Measurements from ENCODE around the gene ECI1.
"Not testable (repeated sequence)": the region's sequence is repeated elsewhere in the genome, so short reads cannot be mapped to it uniquely, and the experiment has no call there.

The ECI1 gene

DNA sequence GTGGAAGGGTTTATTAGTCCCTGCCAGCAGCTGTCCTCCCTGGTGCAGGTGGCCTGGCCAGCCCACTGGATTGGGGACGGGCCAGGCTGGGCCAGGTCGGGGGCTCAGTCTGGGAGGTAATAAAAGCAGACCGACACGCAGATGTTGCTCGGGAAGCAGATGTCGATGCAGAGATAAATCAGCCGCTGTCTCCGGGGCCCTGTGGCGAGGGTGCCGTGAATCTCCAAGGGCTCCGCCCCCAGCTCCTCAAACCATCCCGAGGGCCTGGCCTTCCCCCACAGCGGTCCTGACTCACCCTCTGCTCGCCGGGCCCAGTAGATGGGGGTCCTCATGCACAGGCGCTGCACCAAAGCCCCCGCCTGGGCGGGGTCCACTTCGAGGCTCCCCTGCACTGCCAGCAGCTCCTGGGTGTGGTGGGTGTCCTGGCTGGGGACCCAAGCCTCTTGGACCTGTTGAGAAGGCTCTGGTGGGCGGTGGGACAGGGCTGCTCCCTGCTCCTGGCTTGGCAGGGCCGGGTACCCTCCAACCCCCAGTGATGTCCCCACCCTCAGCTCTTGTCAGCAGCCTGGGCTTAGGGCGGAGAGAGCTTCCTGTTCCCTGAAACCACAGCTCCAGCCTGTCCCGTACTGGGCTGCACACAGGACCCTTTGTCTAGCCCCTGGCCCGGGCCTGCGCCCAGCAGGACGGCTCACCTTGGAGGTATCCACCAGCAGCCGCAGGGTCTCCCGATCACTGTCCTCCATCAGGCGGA lies 42.0 kb downstream of the ECI1 start:
- no peak for DNase-seq

DNA sequence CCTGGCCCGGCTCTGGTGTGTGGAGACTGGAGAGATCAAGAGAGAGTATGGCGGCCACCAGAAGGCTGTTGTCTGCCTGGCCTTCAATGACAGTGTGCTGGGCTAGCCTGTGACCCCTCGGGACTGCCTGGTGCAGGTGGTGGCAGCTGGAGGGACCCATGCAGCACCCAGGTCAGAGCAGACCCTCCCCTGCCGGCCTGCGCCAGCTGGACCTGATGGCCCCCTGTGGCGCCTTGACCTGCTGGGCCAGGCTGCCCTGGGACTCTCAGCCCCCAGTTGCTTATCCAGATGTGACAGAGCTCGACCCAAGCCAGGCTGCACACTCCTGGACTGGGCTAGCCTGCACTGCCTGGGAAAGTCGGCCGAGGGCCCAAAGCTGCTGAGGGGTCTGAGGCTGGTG lies 42.6 kb downstream of the ECI1 start:
- DNase-seq = no peak

DNA sequence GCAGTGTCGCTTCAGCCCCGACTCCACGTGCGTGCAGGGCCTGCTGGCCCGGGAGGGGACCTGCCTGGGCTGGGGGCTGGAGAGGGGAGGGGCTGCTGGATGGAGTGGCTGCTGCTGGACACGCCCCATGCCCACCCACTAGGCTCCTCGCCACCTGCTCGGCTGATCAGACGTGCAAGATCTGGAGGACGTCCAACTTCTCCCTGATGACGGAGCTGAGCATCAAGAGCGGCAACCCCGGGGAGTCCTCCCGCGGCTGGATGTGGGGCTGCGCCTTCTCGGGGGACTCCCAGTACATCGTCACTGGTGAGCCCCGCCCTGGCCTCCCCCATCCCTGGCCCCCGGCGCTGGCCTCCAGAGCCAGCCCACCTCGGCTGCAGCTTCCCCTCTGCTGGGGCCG lies 43.1 kb downstream of the ECI1 start:
- DNase-seq = no peak

DNA sequence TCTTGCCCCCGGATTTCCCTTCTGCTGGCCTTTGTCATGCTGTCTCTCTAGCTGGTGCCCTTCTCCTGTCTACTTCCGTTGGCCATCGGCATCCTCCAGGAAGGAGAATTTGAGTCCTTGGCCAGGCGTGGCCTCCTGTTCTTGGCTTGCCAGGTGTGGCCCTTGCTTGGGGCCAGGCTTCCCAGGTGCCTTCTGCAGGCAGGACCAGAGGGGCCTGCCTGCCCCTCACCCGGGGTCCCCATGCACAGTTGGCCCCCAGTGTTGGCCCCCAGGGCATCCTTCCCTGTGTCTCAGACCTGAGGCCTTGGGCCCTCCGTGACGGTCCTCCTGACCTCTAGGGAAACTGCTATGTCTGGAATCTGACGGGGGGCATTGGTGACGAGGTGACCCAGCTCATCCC lies 43.5 kb downstream of the ECI1 start:
- DNase-seq = no peak

DNA sequence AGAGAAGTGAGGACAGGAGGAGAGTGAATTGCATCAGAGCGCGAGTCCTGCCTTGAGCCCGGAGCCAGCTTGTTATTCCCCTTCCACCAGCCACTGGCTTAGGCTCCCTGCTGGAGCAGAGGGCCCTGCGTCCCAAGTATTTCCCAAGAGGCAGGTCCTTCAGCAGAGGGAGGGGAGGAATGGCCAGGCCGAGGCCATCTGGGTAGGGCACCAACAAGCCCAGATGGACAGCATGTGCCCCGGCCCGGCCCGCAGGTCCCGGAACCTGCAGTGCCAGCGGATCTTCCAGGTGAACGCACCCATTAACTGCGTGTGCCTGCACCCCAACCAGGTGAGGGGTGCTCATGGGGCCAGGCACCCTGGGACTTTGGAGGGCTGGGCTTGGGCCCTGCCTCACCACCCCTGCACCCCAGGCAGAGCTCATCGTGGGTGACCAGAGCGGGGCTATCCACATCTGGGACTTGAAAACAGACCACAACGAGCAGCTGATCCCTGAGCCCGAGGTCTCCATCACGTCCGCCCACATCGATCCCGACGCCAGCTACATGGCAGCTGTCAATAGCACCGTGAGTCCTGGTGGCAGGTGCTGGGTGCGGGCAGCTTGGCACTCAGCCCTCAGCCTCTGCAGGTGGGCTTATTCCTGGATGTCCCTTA lies 44.5 kb downstream of the ECI1 start:
- DNase-seq = no peak

DNA sequence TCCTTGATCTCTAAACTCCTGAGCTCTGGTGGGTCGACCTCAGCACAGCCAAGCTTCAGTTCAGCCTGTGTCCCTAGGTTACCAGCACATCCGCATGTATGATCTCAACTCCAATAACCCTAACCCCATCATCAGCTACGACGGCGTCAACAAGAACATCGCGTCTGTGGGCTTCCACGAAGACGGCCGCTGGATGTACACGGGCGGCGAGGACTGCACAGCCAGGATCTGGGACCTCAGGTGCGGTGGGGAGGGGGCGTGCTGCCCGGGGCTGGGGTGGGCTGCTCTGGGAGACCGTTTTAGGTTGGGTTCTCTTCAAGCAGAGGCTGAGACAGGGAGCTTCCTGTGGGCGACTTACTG lies 45.0 kb downstream of the ECI1 start:
- no peak for DNase-seq

DNA sequence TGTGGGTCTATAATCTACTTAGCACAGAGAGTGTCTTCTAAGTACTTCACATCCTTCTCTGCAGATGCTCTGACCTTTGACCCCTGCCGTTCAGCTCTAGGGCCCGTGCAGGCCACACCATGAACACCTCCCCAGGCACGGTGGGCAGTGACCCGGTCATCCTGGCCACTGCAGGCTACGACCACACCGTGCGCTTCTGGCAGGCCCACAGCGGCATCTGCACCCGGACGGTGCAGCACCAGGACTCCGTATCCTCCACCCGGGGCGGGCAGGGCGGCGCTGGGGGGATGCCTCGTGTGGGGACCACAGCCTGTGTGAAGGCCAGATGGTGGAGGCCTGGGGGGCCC lies 45.4 kb downstream of the ECI1 start:
- no peak for DNase-seq

DNA sequence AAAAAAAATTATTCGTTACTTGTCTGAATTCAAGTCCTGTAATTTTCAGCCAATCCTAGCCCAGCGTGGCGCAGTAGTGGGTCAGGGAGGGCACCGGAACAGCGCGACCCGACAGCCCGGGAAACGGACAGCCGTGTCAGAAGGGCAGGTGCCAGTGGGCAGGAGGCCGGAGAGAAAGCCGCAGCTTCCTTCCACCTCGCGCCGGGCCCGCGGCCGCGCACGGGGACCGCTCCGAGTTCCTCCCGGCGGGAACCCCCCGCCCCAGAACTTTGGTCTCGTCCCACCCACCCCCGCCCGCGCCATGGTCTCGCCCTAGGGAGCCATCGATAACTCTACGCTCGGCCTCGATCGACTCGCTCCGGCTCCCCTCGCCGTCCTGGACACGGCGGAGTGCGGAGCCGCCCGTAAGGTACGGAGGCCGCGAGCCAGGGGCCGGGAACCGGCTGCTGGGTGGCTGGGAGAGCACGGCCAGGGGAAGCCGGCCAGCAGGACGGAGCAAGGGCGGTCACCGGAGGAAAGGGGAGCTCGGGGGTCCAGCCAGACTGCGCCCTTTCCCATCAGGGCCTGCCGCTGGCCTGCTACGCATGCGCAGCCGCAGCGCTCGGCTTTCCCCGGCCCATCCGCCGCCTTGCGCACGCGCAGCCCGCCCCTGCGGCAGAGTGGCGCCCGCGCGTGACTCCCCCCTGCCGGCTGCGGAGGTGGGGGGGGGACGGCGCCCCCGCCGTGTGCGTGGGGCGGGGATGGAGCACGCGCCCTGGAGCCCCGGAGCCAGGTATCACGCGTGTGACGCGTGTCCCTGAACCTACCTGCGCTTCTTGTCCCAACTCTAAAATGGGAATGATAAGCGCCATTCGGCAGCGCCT lies 46.1 kb downstream of the ECI1 start, which contains the start of gene MLST8:
Gene MLST8 (plus strand): TSS at position 351 of the 863 bp plus-strand sequence. CDS start 632 bp downstream, outside the sequence.
- DNase-seq = no peak

DNA sequence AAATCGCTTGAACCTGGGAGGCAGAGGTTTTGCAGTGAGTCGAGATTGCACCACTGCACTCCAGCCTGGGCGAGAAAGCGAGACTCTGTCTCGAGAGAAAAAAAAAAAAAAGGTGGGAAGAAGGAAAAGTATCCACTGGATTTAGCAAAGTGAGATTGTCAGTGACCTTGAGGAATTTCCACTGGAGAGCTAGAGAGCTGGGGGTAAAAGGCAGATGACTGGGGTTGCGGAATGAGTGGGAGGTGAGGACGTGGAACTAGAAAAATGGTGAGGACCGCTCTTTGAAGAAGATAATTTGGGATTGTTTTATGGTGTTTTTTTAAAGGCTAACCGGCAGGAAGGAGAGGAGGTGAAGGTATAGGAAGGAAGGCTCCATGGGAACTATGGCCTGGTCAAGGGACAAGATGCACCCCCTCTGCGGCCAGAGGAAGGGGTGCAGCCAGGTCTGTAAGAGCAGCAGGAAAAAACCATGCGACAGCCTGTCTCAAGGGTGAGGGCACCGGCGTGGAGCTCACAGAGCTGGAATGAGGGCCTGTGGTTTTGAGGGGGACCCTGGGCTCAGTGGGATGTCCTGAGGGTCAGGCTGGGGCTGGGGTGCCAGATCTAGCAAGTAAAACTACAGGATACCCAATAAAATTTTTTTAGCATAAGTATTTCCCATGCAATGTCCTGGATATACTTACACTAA lies 46.8 kb downstream of the ECI1 start:
- DNase-seq = no peak

DNA sequence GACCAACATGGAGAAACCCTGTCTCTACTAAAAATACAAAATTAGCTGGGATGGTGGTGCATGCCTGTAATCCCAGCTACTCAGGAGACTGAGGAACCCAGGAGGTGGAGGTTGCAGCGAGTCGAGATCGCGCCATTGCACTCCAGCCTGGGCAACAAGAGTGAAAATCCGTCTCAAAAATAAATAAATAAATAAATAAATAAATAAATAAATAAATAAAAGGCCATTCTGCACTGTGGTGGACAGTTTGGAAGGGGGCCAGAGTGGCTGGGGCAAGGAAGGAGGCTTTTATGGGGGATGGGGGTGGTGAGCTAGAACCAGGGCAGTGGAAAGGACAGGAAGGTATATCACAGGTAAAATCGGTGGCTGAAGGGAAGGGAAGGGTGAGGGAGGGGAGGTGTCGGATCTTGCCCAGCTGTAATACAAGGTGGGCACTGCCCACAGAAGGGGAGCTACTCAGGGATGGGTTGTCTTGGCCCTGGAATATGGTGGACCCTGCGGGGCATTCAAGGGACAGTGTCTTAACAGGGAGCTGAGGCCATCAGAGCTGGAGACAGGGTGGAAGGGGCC lies 48.2 kb downstream of the ECI1 start:
- DNase-seq = not testable (repeated sequence)

DNA sequence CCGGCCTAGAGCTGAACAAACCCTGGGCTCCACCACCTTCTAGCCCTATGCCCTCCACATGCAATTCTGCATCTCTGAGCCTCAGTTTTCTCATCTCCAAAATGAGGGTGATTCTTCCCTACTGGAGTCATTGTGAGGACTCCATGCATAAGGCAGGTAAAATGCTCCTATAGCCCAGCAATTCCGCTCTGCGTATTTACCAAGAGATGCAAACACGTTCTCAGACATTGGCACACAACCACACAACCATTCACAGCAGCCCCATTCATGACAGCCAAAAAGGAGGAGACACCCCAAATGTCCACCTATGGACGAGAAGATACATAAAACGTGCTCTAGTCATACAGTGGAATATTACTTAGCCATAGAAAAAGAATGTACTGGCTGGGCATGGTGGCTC lies 51.1 kb downstream of the ECI1 start:
- DNase-seq = no peak

DNA sequence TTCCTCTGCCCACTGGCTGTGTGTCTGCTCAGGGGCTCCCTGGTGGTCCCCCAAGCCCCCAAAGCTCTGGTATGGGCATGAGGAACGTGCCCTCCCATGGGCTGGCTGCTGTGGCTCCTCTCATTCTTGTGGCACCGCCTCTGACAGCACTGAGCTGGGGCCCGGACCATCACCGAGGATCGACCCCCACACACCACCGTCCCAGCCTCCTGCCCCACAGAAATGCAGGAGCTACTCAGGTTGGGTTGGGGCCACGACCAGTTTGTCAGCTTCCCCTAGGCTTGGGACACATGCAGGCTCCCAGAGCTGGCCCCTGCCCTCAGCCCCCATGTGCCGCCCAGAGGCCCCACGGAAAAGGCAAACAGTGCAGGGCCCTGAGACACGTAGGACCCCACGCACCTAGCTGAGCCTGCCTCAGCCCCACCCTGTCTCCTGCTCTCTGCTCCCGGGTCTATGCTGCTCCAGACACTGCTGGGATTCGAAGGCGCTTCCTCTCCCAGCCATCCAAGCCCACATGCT lies 51.7 kb downstream of the ECI1 start:
- no peak for DNase-seq

DNA sequence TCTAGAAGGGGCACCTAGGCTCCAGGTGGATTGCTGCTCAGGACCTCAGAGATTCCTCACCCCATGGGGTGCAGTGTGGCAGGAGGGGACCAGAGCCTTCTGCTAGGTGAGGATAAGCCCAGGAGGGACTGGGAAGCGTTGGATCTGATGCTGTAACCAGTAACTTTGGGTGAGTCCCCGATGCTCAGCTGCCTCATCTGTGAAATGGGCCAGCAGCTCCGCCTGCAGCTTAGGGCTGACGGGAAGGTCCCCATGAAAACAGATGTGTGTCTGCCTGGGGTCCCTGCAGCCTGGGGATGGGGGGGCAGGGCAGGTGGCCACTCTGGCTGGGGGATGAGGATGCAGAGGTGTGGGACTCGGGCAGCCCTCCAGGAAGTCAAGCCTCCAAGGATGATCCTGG lies 52.3 kb downstream of the ECI1 start:
- DNase-seq = no peak

DNA sequence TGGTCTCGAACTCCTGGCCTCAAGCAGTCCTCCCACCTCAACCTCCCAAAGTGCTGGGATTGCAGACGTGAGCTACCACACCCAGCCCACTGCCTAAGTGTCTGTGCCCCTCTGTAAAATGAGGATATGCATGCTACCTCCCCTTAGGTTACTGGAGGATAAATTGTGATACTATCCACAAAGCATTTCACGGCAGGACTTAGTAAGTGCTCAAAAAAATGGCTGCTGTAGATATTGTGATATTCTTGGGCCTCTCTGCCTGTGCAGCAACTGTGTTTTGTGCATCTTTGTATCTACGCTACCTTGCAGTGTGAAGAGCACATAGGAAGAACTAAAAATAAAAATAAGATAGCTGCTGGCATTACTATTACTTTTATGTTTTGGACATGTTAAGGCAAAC lies 53.1 kb downstream of the ECI1 start:
- DNase-seq = no peak

DNA sequence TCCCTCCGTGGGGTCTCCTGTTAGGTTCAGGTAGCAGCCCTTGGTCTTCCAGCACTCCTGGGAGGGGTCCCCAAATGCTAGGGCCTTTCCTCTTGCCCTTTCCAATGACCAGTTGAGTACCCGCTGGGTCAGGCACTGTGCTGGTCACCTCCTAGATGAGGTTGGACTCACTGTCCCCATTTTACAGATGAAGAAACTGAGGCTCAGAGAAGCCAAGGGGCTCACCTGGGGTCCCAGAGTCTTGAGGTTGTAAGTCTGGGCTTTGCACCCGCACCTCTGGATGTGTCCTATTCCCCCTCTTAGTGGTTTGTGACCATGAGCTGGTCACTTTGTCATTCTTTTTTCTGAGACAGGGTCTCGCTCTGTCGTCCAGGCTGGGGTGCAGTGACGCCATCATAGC lies 53.6 kb downstream of the ECI1 start:
- DNase-seq = no peak

DNA sequence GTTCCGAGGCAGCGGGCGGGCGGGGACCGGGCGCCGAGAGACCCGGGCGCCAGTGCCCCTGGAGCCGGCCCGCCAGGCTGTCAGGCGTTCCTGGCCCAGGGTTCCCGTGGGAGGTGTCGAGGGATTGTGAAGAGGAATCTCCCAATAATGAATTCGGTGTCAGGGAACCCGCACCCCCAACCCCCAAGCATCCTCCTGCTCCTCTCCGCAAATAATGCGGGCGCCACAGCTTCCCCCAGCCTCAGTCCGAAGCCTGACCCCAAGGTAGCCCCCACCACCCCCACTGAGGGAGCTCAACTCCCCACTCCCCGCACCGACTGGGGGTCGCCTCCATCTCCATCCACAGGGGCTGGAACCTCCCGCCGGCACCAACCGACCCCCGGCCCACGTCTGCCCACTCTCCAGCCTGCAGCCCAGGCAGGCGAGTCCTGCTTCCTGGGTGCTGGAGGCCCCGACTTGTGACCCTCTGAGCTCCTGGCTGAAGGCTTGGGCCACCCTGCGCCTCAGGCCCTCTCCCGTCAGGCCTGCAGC lies 54.3 kb downstream of the ECI1 start:
- no peak for DNase-seq

DNA sequence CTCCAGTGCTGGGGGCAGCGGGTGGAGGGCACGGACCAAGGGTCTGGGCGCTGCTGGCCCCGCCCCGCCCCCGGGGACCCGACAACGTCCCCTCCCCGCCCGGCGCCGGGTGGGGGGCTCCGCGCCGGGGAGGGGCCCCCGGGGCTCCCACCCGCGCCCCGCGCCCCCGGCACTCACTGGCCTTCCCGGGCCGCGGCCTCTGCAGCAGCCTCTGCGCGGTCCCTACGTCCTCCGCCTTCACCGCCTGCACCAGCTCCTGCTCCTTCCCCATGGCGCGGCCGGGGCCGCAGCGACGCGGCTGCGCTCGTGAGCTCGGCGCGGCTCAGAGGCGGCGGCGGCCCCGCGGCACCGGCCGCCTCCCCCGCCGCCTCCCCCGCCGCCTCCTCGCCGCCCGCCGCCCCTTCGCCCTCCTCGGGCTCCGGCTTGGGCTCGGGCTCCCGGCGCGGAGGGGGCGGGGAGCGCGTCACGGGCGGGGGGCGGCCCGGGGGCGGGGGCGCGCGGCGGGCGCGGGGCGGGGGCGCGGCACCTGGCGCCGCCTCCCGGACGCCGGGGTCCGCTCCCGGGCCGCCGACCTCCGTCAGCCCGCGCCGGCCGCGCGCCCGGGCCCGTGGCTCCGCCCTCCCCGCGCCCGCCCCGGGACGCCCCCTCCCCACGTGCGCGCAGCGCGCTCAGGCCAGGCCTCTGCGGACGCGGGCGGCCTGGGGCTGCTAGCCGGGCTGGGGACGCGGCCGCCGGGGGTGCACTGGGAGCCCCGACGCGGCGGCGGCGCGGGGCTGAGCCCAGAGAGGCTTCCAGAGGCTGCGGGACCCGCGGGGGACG lies 55.0 kb downstream of the ECI1 start, which contains the start of gene CASKIN1:
Gene CASKIN1 (minus strand): TSS at position 444 of the 819 bp plus-strand sequence. CDS start 173 bp downstream, at position 271.
- no peak for DNase-seq

DNA sequence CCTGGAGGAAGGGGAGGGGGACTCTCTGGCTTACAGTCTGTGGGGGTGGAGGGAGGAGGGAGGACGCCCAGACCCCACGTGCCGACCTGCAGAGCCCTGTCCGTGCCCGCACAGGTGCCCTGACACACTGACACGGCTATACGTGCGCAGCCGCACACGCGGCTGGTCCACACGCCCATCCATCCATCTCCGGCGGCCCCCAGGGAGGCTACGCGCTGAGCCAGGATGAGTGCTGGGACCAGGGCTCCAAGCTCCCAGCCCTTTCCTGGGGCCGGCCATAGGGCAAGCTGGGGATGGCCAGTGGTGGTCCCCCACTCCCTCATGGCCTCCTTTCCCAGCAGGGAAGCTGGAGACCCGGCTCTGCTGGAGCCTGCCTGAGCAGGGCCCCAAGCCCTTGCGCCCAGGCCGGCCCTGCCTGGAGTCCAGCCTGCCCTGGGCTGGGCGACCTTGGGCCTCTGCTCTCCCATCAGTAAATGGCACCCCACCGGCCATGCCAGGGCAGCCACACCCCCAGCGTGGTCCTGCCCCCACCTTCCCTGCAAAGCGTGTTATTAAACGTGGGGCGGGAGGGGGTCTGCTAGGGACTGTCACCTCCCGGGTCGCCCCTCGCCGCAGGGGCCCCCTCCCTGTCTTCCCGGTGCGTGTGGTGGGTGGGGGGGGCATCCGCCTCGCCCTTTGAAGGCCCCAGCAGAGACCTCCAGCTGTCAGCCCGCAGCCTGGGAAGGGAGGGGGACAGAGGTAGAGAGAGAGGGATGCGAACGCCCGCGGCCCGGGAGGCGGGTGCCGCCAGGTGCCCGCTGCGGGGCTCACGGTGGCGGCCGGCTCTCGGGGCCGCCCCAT lies 55.8 kb downstream of the ECI1 start:
- no peak for DNase-seq

DNA sequence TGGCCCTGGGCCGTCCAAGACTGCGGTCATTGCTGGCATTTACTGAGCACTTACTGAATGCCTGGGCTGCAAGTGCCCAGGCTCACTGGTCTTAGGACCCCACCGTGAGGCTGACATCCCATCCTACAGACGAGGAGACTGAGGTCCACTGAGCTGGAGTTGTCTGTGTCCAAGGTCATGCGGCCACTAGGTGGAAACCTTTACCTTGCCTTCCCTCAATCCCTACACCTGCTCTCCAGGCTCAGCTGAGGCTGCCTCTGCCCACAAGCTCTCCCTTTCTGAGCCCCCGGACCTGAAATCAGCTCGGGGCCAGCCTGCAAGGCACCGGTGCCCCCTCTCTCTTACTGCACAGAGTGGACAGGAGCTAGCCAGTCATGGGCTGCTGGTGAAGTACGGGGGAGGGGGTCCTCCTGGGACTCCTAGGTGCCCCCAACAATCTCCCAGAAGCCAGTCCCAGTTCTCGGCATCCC lies 56.5 kb downstream of the ECI1 start:
- DNase-seq = no peak

DNA sequence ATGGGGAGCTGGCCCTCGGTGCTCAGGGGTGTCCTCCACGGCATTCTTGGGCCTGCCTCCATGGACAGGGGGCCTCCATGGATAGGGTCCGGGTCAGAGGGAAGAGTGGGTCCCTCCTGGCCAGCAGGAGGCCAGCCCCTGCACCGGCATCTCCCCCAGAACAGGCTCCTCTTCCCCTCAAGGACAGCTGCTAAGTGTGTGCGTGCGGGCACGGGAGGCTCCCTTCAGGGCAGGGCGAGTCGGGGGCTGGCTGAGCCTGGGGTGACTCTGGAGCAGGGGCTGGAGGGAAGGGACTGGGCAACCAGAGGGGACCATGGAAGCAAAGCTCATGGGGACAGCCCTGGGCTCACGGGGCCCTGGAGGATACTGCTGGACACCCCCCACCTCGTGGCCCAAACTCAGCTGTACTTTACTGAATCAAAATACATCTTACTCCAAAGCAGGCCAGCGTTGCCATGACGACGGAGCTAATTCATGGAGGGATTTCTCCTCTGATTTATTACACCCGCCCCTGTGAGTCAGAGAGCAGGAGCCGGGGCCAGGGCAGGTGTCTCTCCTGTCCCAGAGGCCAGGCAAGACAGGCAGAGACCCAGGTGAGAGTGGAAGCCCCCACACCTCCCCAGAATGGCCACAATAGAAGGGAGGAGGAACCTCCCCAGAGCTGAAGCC lies 57.1 kb downstream of the ECI1 start:
- no peak for DNase-seq
